SK-N-SH (cell line): ENCODE measurements around the gene TERC.
"Not testable (repeated sequence)": the region's sequence is repeated elsewhere in the genome, so short reads cannot be mapped to it uniquely, and the experiment has no call there.

ENCODE experiments used
- EZH2phosphoT487 ChIP-seq: fragments of 200-600 bp; sonication (generic); IDR thresholded peaks from 2 replicates; pipeline ENCODE4 v1.6.1; 2017; ENCODE audit warnings: low read depth, mixed run types, mild to moderate bottlenecking, antibody characterized with exemption, moderate library complexity, borderline replicate concordance
- NRF1 ChIP-seq: IDR thresholded peaks from 2 replicates; pipeline ENCODE4 v1.6.1; 2012; ENCODE audit warnings: low read depth, mild to moderate bottlenecking, low read length
- POLR2AphosphoS5 ChIP-seq: IDR thresholded peaks from 2 replicates; pipeline ENCODE4 v1.6.1; 2012; ENCODE audit warnings: low read depth, low read length
- RAD21 ChIP-seq: IDR thresholded peaks from 2 replicates; pipeline ENCODE4 v1.6.1; 2012; ENCODE audit warnings: mild to moderate bottlenecking, low read length
- YY1 ChIP-seq: IDR thresholded peaks from 2 replicates; pipeline ENCODE4 v1.4.0; 2012; ENCODE audit warnings: low read depth, mild to moderate bottlenecking
- TF ChIP-seq, protein P1 (sequence below): fragments of 200-600 bp; sonication (generic); IDR thresholded peaks from 2 replicates; pipeline ENCODE4 v1.6.1; 2017; ENCODE audit warnings: antibody characterized with exemption, mild to moderate bottlenecking, moderate library complexity
- TF ChIP-seq, protein P2 (sequence below): IDR thresholded peaks from 2 replicates; pipeline ENCODE4 v1.4.0; 2012; ENCODE audit warnings: low read depth, borderline replicate concordance

DNA sequence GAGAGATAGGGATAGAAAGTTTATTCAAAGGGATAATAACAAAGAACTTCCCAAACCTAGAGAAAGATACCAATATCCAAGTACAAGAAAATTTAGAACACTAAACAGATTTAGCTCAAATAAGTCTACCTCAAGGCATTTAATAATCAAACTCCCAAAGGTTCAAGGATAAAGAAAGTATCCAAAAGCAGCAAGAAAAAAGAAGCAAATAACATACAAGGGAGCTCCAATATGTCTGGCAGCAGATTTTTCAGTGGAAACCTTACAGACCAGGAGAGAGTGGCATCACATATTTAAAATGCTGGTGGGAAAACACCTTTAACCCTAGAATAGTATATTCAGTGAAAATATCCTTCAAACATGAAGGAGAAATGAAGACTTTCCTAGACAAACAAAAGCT lies 33.0 kb downstream of the TERC start:
- not testable (repeated sequence) for TF ChIP-seq EZH2phosphoT487, POLR2AphosphoS5, YY1, RAD21, NRF1
- TF ChIP-seq, protein P1, sequence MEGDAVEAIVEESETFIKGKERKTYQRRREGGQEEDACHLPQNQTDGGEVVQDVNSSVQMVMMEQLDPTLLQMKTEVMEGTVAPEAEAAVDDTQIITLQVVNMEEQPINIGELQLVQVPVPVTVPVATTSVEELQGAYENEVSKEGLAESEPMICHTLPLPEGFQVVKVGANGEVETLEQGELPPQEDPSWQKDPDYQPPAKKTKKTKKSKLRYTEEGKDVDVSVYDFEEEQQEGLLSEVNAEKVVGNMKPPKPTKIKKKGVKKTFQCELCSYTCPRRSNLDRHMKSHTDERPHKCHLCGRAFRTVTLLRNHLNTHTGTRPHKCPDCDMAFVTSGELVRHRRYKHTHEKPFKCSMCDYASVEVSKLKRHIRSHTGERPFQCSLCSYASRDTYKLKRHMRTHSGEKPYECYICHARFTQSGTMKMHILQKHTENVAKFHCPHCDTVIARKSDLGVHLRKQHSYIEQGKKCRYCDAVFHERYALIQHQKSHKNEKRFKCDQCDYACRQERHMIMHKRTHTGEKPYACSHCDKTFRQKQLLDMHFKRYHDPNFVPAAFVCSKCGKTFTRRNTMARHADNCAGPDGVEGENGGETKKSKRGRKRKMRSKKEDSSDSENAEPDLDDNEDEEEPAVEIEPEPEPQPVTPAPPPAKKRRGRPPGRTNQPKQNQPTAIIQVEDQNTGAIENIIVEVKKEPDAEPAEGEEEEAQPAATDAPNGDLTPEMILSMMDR: not testable (repeated sequence)
- TF ChIP-seq, protein P2, sequence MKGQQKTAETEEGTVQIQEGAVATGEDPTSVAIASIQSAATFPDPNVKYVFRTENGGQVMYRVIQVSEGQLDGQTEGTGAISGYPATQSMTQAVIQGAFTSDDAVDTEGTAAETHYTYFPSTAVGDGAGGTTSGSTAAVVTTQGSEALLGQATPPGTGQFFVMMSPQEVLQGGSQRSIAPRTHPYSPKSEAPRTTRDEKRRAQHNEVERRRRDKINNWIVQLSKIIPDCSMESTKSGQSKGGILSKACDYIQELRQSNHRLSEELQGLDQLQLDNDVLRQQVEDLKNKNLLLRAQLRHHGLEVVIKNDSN: not testable (repeated sequence)
